Measurements from ENCODE around the gene SERINC3. TPM values are rescaled to one million over a fixed set of nuclear protein-coding genes. Genes with fewer than 3 reads are reported as not detected.

SERINC3 gene
- total and polyA plus RNA-seq, 12 donors: 38.9 to 116 (median 97.4) TPM

DNA sequence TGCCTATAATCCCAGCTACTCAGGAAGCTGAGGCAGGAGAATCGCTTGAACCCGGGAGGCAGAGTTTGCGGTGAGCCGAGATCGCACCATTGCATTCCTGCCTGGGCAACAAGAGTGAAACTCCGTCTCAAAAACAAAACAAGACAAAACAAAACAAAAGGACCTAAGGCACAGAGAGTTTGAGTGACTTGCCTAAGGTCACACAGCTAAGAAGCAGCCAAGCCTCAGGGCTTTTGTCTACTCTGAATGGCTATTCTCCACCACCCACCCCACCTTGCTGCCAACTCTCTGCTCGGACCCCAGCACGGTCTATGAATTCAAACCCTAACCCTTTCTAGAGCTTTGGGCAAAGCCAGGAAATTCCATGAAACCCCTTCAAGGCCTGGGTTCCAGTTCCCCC lies 65.3 kb downstream of the SERINC3 start:
- no peak overlapping the region for H3K4me3 ChIP-seq
- H3K9me3 ChIP-seq: no peaks in the 10 kb centered on the region
- ATAC-seq: no peak
- DNase-seq: no peak
- H3K36me3 ChIP-seq: no peaks in the 10 kb centered on the region
- intact Hi-C loops (cut with DNase I): loop anchor here in 3 of 10 donors (5.0 kb wide), 2 partner anchors 64 to 69 kb away; no protein-coding TSS in a partner anchor
- H3K4me1 ChIP-seq: peaks cover 0 to 8% (median 0%) of the 10 kb centered on the region in 9 donors
- TF ChIP-seq, protein P1, sequence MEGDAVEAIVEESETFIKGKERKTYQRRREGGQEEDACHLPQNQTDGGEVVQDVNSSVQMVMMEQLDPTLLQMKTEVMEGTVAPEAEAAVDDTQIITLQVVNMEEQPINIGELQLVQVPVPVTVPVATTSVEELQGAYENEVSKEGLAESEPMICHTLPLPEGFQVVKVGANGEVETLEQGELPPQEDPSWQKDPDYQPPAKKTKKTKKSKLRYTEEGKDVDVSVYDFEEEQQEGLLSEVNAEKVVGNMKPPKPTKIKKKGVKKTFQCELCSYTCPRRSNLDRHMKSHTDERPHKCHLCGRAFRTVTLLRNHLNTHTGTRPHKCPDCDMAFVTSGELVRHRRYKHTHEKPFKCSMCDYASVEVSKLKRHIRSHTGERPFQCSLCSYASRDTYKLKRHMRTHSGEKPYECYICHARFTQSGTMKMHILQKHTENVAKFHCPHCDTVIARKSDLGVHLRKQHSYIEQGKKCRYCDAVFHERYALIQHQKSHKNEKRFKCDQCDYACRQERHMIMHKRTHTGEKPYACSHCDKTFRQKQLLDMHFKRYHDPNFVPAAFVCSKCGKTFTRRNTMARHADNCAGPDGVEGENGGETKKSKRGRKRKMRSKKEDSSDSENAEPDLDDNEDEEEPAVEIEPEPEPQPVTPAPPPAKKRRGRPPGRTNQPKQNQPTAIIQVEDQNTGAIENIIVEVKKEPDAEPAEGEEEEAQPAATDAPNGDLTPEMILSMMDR (IDR thresholded peaks at IDR 0.05): no peak
- no peaks in the 10 kb centered on the region for H3K27me3 ChIP-seq
- no peak overlapping the region for H3K27ac ChIP-seq
- WGBS, 2 donors: 91 to 94% methylated on average over 8 of the region's 8 CpGs

DNA sequence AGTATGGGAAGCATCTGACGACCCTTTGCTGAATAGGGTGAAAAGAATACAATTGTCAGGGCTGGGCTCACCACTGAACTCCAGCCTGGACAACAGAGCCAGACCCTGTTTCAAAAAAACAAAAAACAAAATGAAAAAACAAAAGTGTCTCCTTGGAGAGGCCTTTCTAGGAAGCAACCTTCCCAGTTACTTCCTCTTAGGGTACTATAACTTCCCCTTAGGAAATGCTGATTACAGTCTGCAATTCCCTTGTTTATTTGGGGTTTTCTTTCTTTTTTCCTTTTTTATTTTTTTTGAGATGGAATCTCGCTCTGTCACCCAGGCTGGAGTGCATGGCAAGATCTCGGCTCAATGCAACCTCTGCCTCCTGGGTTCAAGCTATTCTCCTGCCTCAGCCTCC lies 66.7 kb downstream of the SERINC3 start:
- DNase-seq: no peak
- H3K27ac ChIP-seq: no peak overlapping the region
- H3K9me3 ChIP-seq: no peaks in the 10 kb centered on the region
- no peaks in the 10 kb centered on the region for H3K36me3 ChIP-seq
- TF ChIP-seq, protein P1 (IDR thresholded peaks at IDR 0.05): no peak
- no peak for ATAC-seq
- H3K27me3 ChIP-seq: no peaks in the 10 kb centered on the region
- WGBS, 2 donors: 52 to 67% methylated on average over 3 of the region's 3 CpGs
- H3K4me3 ChIP-seq: no peak overlapping the region
- intact Hi-C loops (cut with DNase I): loop anchor here in 3 of 10 donors (5.0 kb wide), 2 partner anchors 63 to 68 kb away; no protein-coding TSS in a partner anchor
- peaks cover 0 to 8% (median 0%) of the 10 kb centered on the region in 9 donors for H3K4me1 ChIP-seq

DNA sequence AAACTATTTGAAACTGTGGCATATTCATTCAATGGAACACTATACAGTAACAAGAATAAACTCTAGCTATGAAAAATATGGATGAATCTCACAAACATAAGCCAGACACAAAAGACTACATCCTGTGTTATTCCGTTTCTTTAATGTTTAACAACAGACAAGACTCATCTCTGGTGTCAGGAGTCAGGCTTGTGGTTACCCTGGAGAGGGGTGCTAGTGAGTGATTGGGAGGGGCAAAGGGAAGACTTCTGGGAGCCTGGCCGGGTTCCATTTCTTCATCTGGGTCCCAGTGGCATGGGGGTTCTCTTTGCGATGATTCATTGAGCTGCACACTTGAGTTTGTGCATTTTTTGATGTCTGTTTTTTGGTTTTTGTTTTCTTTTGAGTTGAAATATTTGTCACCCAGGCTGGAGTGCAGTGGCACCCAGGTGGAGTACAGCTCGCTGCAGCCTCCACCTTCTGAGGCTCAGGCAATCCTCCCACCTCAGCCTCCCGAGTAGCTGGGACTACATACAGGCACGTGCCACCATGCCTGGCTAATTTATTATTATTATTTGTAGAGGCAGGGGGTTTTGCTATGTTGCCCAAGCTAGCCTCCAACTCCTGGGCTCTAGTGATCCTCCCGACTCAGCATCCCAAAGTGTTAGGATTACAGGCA lies 67.4 kb downstream of the SERINC3 start:
- Histone ChIP-seq H3K36me3 (no peaks in the 10 kb centered on the region), H3K4me3 (no peak overlapping the region), H3K27me3 (no peaks in the 10 kb centered on the region), H3K9me3 (no peaks in the 10 kb centered on the region), H3K27ac (no peak overlapping the region), H3K4me1 (peaks cover 0 to 8% (median 0%) of the 10 kb centered on the region in 9 donors)
- intact Hi-C loops (cut with DNase I): no loop called here
- ATAC-seq (no peak), DNase-seq (no peak)
- WGBS, 2 donors: 85 to 86% methylated on average over 7 of the region's 7 CpGs
- TF ChIP-seq, protein P1 (IDR thresholded peaks at IDR 0.05): no peak

DNA sequence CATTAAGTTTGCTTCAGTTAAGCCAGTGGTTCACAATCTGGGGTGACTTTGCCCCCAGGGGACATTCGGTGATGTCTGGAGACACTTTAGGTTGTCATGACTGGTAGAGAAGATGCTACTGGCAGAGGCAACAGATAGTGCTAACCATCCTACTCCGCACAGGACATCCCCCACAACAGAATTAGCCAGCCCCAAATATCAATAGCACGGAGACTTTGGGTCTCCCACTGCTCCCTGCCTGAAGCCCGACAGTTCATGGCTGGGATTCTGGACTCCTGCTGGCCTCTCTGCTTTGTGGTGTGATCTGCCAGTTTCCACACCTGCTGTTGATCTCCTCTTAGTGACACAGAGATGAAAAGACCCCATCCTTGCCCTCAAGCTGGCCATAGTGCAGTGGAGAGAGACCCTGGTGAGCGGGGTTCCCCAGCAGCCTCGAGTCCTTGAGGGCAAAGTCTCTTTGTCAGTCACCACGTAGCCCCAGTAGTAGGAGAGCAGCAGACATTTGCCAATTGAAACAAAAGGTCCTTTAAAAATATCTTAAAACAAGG lies 70.9 kb downstream of the SERINC3 start:
- TF ChIP-seq, protein P1 (IDR thresholded peaks at IDR 0.05): no peak
- Histone ChIP-seq H3K4me3 (no peak overlapping the region), H3K27me3 (no peaks in the 10 kb centered on the region), H3K27ac (no peak overlapping the region), H3K36me3 (no peaks in the 10 kb centered on the region), H3K4me1 (peaks cover 0 to 8% (median 0%) of the 10 kb centered on the region in 9 donors), H3K9me3 (no peaks in the 10 kb centered on the region)
- ATAC-seq (no peak), DNase-seq (no peak)
- intact Hi-C loops (cut with DNase I): no loop called here
- WGBS, 2 donors: 62 to 65% methylated on average over 7 of the region's 7 CpGs

Data from heart right ventricle (tissue), 16 donors.